GM10266 (cell line): ENCODE measurements around the gene DPYSL5.

Source experiments
- DNase-seq: peaks from one replicate; pipeline ENCODE4 v3.0.0; 2012; ENCODE audit errors: extremely low spot score
- TF ChIP-seq, protein P1 (sequence below): IDR thresholded peaks from 2 replicates; pipeline ENCODE4 v1.5.1; 2012; ENCODE audit warnings: mild to moderate bottlenecking, low read depth; ENCODE audit not compliant: control insufficient read depth, insufficient read depth; ENCODE audit errors: missing control alignments

Gene DPYSL5

DNA sequence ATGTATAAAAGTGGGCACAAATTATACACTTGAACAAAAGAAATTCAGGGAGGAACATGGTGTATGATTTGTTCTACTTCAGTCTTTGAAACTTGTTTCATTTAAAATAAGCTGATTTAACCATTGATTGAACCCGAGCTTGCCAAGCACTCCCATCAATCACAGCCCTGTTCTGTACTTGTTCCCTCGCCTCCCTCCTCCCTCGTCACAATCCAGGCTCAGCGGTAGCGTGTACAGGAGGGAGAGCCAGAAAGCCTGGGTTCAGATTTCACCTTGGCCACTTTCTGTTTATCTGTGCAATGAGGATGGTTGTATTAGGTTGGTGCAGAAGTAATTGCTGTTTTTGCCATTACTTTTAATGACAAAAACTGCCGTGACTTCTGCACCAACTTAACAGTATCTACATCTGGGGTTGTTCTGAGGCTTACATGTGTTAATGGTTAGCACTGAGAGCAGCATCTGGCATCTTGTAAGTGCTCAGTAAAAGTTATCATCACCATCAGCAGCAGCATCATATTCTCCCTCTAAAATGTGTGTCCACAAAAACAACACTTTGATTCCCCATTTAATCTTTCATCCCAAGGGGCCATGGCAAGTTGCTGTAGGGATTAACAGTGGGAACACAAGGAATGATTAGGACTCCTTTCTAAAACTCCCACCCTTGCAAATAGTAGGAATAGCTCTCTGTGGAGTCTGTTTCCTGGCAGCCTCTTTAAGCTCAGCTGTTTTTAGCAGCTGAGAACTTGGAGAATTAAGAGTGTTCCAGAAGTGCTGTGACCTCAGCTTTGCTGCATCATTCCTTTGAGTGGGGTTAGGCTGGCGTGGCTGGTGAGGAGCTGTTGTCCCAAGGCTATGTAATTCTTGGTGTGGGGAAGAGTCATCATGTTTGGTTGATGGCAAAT is 4.7 kb downstream of the DPYSL5 start:
- no peak for DNase-seq
- TF ChIP-seq, protein P1, sequence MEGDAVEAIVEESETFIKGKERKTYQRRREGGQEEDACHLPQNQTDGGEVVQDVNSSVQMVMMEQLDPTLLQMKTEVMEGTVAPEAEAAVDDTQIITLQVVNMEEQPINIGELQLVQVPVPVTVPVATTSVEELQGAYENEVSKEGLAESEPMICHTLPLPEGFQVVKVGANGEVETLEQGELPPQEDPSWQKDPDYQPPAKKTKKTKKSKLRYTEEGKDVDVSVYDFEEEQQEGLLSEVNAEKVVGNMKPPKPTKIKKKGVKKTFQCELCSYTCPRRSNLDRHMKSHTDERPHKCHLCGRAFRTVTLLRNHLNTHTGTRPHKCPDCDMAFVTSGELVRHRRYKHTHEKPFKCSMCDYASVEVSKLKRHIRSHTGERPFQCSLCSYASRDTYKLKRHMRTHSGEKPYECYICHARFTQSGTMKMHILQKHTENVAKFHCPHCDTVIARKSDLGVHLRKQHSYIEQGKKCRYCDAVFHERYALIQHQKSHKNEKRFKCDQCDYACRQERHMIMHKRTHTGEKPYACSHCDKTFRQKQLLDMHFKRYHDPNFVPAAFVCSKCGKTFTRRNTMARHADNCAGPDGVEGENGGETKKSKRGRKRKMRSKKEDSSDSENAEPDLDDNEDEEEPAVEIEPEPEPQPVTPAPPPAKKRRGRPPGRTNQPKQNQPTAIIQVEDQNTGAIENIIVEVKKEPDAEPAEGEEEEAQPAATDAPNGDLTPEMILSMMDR: no peak

DNA sequence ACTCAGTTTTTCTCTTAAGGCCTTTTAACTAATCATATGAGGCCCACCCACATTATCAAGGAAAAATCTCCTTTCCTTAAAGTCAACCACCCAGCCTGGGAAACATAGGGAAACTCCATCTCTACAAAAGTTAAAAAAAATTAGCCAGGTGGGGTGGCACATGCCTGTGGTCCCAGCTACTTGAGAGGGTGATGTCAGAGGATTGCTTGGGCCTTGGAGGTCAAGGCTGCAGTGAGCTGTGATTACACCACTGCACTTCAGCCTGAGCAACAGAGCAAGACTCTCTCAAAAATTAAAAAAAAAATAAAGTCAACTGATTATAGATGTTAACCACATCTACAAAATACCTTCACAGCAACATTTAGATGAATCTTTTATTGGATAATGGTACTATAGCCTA is 5.8 kb downstream of the DPYSL5 start:
- TF ChIP-seq, protein P1: no peak
- no peak for DNase-seq

DNA sequence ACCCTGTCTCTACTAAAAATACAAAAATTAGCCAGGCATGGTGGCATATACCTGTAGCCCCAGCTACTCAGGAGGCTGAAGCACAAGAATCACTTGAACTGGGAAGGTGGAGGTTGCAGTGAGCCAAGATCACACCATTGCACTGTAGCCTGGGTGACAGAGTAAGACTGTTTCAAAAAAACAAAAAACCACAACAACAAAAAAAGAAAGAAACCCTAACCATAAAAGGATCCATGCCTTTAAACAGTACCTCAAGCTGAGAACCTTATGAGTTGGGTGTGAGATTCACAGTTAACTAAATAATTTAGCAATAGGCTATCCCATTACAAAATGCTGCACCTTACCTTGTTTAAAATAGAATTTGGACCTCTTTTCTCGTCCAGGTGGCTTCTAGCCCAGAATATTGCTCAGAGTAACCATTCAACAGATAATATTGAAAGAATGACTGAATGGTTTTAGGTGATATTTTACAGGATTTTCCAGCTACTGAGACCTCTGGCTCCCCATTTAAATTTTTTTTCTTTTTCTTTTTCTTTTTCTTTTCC is 6.4 kb downstream of the DPYSL5 start:
- TF ChIP-seq, protein P1: no peak
- no peak for DNase-seq

DNA sequence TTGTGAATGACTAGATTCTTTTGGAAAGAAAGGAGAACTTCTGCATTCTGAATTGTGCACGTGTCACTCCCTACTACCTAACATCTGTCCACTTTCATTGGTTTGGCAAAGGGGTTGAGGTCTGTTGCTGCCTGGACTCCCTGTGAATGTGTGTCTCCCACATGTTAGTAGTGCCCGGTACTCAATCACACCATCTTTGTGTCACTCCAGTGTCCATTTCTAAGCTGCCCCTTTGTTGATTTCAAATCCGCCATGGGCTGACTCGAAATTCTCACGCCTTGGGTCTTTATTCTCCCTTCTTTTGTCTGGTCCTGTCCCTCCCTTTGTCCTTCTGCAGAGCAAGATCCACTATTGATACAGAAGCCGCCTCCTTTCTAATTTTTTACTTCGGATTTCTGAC is 7.5 kb downstream of the DPYSL5 start:
- no peak for DNase-seq
- TF ChIP-seq, protein P1: no peak

DNA sequence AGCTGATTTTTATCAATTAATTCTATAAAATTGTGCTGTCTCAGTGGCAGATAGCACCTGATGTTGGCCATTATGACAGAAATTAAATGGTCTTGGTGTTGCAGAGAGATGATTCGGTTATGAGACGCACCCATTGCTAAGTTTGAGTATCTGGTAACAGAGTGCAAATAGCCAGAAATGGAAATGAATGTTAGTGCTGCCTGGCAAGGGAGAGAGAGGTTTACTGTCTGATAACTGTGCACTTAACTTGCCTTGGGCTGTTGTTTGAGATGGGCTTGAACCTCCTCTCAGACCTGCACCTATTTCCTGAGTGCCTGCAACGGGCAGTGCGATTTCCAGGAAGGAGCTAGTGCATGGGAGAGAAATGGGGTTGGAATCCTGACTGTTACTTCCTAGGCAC is 11.7 kb downstream of the DPYSL5 start:
- DNase-seq: no peak
- TF ChIP-seq, protein P1: no peak

DNA sequence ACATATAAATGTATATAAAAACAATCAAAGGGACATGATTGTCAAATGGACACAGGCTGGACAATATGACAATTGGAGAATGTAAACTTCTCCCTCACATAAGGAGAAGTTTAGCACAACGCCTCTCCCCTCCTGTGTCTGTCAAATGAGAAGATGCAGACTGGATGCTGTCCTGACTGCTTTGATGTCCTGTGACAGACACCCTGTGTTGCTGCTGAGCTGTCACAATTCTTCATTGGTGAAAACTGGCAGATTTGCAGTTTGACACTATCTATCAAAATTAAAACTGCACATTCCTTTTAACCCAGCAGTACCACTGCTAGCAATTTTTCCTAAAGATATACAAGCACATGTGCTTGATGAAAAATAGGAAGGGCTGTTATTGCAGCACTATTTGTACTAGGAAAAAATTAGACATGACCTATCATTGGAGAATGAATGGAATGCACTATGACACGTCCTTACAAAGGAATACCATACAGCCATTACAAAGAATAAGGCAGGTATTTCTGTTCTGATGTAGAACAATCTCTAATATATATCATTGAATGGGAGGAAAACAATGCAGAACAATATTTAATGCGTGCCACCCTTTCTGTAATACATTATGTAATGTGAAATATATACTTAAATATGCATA is 12.4 kb downstream of the DPYSL5 start:
- no peak for DNase-seq
- TF ChIP-seq, protein P1: no peak
